Nephron progenitor cell (in vitro differentiated cells): ENCODE measurements around the gene METTL26.

Experiments
- DNase-seq: peaks from one replicate; pipeline ENCODE4 v3.0.0; 2021
- H3K27ac Mint-ChIP-seq: 2 replicates; pipeline ENCODE4 v1.8.0; 2021; ENCODE audit warnings: mild to moderate bottlenecking, moderate library complexity, mixed read lengths
- H3K27me3 Mint-ChIP-seq: 2 replicates; pipeline ENCODE4 v1.8.0; 2021; ENCODE audit warnings: mild to moderate bottlenecking, low read depth, mixed read lengths; ENCODE audit not compliant: poor library complexity
- H3K36me3 Mint-ChIP-seq: 2 replicates; pipeline ENCODE4 v1.8.0; 2021; ENCODE audit warnings: low read depth, mixed read lengths
- H3K4me1 Mint-ChIP-seq: 2 replicates; pipeline ENCODE4 v1.8.0; 2021; ENCODE audit warnings: mixed read lengths
- H3K4me3 Mint-ChIP-seq: 2 replicates; pipeline ENCODE4 v1.8.0; 2021; ENCODE audit warnings: mild to moderate bottlenecking, moderate library complexity, mixed read lengths
- H3K9me3 Mint-ChIP-seq: 2 replicates; pipeline ENCODE4 v1.8.0; 2021; ENCODE audit warnings: mild to moderate bottlenecking, moderate library complexity, mixed read lengths
- CTCF ChIP-seq: fragments of 200-600 bp; sonication (generic); IDR thresholded peaks from 2 replicates; pipeline ENCODE4 v1.5.0; 2021; ENCODE audit warnings: antibody characterized with exemption

The METTL26 gene

GRCh38 chr16:630249-630814 is 5.8 kb downstream of the METTL26 start:
- peaks cover 53% of the 10 kb centered on the region for H3K4me1 Mint-ChIP-seq
- peak overlapping the region; percentile 86 for H3K4me3 Mint-ChIP-seq
- H3K36me3 Mint-ChIP-seq = peaks cover 11% of the 10 kb centered on the region
- no peak for TF ChIP-seq CTCF
- H3K9me3 Mint-ChIP-seq = no peaks in the 10 kb centered on the region
- H3K27ac Mint-ChIP-seq = peak overlapping the region; percentile 99
- H3K27me3 Mint-ChIP-seq = peaks cover 3% of the 10 kb centered on the region
- peak; percentile 57 for DNase-seq

- no peak for TF ChIP-seq CTCF
- Mint-ChIP-seq H3K4me1 (peaks cover 56% of the 10 kb centered on the region), H3K27ac (peak overlapping the region; percentile 99), H3K36me3 (peaks cover 11% of the 10 kb centered on the region), H3K4me3 (peak overlapping the region; percentile 72), H3K27me3 (peaks cover 3% of the 10 kb centered on the region), H3K9me3 (no peaks in the 10 kb centered on the region)
- DNase-seq = peak; percentile 81
Observed at GRCh38 chr16:629833-630248, 6.3 kb downstream of the METTL26 start.

- Mint-ChIP-seq H3K27ac (peak overlapping the region; percentile 99), H3K27me3 (peaks cover 3% of the 10 kb centered on the region), H3K4me3 (peak overlapping the region; percentile 79), H3K4me1 (peaks cover 56% of the 10 kb centered on the region), H3K36me3 (peaks cover 11% of the 10 kb centered on the region), H3K9me3 (no peaks in the 10 kb centered on the region)
- peak; percentile 71 for DNase-seq
- TF ChIP-seq CTCF = no peak
Observed at GRCh38 chr16:629185-629832, 6.8 kb downstream of the METTL26 start.

GRCh38 chr16:628321-629061 is 7.6 kb downstream of the METTL26 start:
- Mint-ChIP-seq H3K27me3 (peaks cover 3% of the 10 kb centered on the region), H3K27ac (peak overlapping the region; percentile 99), H3K9me3 (no peaks in the 10 kb centered on the region), H3K36me3 (peaks cover 11% of the 10 kb centered on the region), H3K4me3 (peak overlapping the region; percentile 79), H3K4me1 (peaks cover 56% of the 10 kb centered on the region)
- no peak for DNase-seq
- no peak for TF ChIP-seq CTCF

DNA sequence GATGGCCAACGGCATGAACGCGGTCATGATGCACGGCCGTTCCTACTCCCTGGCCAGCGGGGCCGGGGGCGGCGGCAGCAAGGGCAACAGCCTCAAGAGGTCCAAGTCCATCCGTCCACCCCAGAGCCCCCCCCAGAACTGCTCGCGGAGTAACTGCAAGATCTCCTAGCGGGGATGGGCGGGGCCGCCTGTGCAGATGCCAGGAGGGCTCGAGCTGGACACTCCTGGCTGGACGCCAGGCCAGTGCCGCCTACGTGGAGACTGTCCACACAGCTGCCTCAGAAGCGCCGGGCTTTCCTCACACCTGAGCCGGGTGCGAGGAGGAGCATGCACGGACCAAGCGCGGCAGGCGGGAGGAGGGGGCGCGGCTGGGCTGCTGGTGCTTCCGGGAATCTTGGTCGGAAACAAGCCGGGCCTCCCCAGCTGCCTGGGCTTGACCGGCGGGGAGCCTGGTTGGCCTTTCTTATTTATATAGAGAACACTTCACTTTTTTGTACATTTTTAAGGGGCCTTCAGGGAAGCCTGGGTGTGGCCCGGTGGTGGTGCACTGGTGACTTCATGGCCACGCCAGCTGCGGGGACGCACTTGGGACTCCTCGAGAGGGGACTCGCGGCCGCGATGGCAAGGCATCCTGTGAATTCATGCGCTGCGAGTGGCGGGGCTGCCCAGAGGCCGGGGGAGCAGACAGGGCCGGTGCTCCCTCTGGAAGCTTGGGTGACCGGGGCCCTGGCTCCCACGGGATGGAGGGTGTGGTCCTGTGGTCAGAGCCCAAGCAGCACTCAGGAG is 8.5 kb downstream of the METTL26 start:
- DNase-seq = no peak
- H3K27me3 Mint-ChIP-seq = peaks cover 3% of the 10 kb centered on the region
- TF ChIP-seq CTCF = no peak
- H3K4me3 Mint-ChIP-seq = peak overlapping the region; percentile 54
- H3K27ac Mint-ChIP-seq = peak overlapping the region; percentile 64
- no peaks in the 10 kb centered on the region for H3K9me3 Mint-ChIP-seq
- peaks cover 63% of the 10 kb centered on the region for H3K4me1 Mint-ChIP-seq
- peaks cover 11% of the 10 kb centered on the region for H3K36me3 Mint-ChIP-seq
